C4-2B (cell line): ENCODE data around the gene PER3.

Experiments used
- CTCF ChIP-seq: fragments of 450-650 bp; conservative IDR thresholded peaks from 2 replicates; pipeline ENCODE4 v1.5.1; 2017; ENCODE audit warnings: mild to moderate bottlenecking
- ZFX ChIP-seq: fragments of 450-650 bp; IDR thresholded peaks from 2 replicates; pipeline ENCODE4 v1.6.1; 2017

GRCh38 chr1:7805460-7805859, 21.4 kb downstream of the PER3 start:
- TF ChIP-seq CTCF, result no peak
- no peak for TF ChIP-seq ZFX
